Ascending aorta (tissue), 2 donors: ENCODE data around the gene NCOA3. TPM values are rescaled to one million over a fixed set of nuclear protein-coding genes. Genes with fewer than 3 reads are reported as not detected.

ENCODE experiments used
- DNase-seq, 2 donors: peaks; one replicate each; pipeline ENCODE4 v3.0.0-alpha.2; 2019; ENCODE audit warnings: low spot score in 2 of 2
- H3K27ac ChIP-seq, 2 donors: fragments of 200-600 bp; sonication (generic); one replicate each; pipeline ENCODE4 v1.5.1; 2016 to 2017; ENCODE audit warnings: mild to moderate bottlenecking in 1 of 2
- H3K27me3 ChIP-seq: fragments of 200-600 bp; sonication (generic); one replicate; pipeline ENCODE4 v1.5.1; 2017
- H3K36me3 ChIP-seq, 2 donors: fragments of 200-600 bp; sonication (generic); one replicate each; pipeline ENCODE4 v1.5.1; 2016
- H3K4me1 ChIP-seq, 2 donors: fragments of 200-600 bp; sonication (generic); one replicate each; pipeline ENCODE4 v1.5.1; 2016 to 2017; ENCODE audit warnings: mild to moderate bottlenecking in 1 of 2
- H3K4me3 ChIP-seq, 2 donors: fragments of 200-600 bp; sonication (generic); one replicate each; pipeline ENCODE4 v1.5.1; 2016 to 2017; ENCODE audit warnings: mild to moderate bottlenecking in 1 of 2
- H3K9me3 ChIP-seq, 2 donors: fragments of 200-600 bp; sonication (generic); one replicate each; pipeline ENCODE4 v1.5.1; 2016
- intact Hi-C: fragments of 100-400 bp; cut with DNase I; formaldehyde crosslinking; loops from one replicate; pipeline ENCODE4 v1.15.1; 2023
- total RNA-seq: library from RNA; depleted of rRNA; stranded (reverse); fragments of >200 nt; gene quantifications from one replicate; pipeline ENCODE4 v1.1.0, GENCODE V29; 2016
- TF ChIP-seq, protein P1 (sequence below), 3 experiments: fragments of 200-600 bp in 2 of 3; fragments of 450-650 bp in 1 of 3; sonication (generic) in 2 of 3; IDR thresholded peaks; one replicate each; pipeline ENCODE4 v1.5.1; 2016 to 2019; ENCODE audit warnings: antibody characterized with exemption in 3 of 3, mild to moderate bottlenecking in 1 of 3, moderate library complexity in 1 of 3

The NCOA3 gene
- total RNA-seq, 1 donor from 2014 or later = 26.3 TPM

DNA sequence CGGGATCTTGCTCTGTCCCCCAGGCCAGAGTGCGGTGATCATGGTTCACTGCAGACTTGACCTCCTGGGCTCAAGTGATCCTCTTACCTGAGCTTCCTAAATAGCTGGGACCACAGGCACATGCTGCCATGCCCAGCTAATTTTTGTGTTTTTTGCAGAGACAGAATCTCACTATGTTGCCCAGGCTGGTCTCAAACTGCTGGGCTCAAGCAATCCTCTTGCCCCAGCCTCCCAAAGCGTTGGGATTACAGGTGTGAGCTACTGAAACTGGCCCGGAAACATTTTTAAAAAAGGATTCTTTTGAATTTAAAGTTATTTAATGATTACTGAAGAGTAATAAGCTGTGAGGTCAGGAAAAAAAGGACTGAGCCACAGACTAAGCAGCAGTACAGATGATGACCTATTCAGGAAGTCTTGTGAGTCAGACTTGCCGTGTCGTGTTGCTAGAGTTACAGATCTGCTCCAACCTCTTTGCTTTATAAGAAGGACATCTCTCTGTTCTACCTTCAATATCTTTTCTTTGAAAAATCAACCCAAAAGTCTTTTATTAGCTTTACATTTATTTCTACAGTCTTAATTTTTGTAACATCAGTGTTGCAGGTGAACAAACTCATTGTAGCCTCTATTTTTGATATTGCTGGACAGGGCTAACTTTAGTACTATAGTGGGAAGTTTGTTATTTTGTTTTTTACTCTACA, 108.7 kb downstream of the NCOA3 start:
- no peaks in the 10 kb centered on the region for H3K9me3 ChIP-seq
- H3K27ac ChIP-seq = peak overlapping the region; percentile 41 to 55
- TF ChIP-seq, protein P1, sequence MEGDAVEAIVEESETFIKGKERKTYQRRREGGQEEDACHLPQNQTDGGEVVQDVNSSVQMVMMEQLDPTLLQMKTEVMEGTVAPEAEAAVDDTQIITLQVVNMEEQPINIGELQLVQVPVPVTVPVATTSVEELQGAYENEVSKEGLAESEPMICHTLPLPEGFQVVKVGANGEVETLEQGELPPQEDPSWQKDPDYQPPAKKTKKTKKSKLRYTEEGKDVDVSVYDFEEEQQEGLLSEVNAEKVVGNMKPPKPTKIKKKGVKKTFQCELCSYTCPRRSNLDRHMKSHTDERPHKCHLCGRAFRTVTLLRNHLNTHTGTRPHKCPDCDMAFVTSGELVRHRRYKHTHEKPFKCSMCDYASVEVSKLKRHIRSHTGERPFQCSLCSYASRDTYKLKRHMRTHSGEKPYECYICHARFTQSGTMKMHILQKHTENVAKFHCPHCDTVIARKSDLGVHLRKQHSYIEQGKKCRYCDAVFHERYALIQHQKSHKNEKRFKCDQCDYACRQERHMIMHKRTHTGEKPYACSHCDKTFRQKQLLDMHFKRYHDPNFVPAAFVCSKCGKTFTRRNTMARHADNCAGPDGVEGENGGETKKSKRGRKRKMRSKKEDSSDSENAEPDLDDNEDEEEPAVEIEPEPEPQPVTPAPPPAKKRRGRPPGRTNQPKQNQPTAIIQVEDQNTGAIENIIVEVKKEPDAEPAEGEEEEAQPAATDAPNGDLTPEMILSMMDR (IDR thresholded peaks at IDR 0.05) = no peak
- intact Hi-C loops = loop anchor here (10.0 kb wide), 1 partner anchor 106 kb away; the partner anchor contains the start of gene NCOA3
- H3K36me3 ChIP-seq = no peaks in the 10 kb centered on the region
- H3K4me1 ChIP-seq = peaks cover 3 to 11% of the 10 kb centered on the region in 2 donors
- H3K4me3 ChIP-seq = no peak overlapping the region
- DNase-seq = peak; percentile 33 to 84
- H3K27me3 ChIP-seq = no peaks in the 10 kb centered on the region

GRCh38 chr20:47610945-47611250, 109.2 kb downstream of the NCOA3 start:
- no peak overlapping the region for H3K4me3 ChIP-seq
- H3K4me1 ChIP-seq = peaks cover 3 to 11% of the 10 kb centered on the region in 2 donors
- no peaks in the 10 kb centered on the region for H3K27me3 ChIP-seq
- H3K9me3 ChIP-seq = no peaks in the 10 kb centered on the region
- H3K36me3 ChIP-seq = no peaks in the 10 kb centered on the region
- no peak for DNase-seq
- no peak overlapping the region for H3K27ac ChIP-seq
- TF ChIP-seq, protein P1 (IDR thresholded peaks at IDR 0.05) = no peak
- intact Hi-C loops = loop anchor here (10.0 kb wide), 1 partner anchor 106 kb away; the partner anchor contains the start of gene NCOA3

GRCh38 chr20:47611785-47612184, 110.1 kb downstream of the NCOA3 start:
- intact Hi-C loops = loop anchor here (10.0 kb wide), 1 partner anchor 107 kb away; the partner anchor contains the start of gene NCOA3

GRCh38 chr20:47612670-47613069, 111.0 kb downstream of the NCOA3 start:
- Histone ChIP-seq H3K4me1 (peaks cover 3 to 11% of the 10 kb centered on the region in 2 donors), H3K27ac (no peak overlapping the region), H3K9me3 (no peaks in the 10 kb centered on the region), H3K36me3 (no peaks in the 10 kb centered on the region), H3K4me3 (no peak overlapping the region), H3K27me3 (no peaks in the 10 kb centered on the region)
- TF ChIP-seq, protein P1 (IDR thresholded peaks at IDR 0.05) = no peak
- no peak for DNase-seq
- intact Hi-C loops = loop anchor here (10.0 kb wide), 1 partner anchor 108 kb away; the partner anchor contains the start of gene NCOA3

More at GRCh38 chr20:47611785-47612184, 110.1 kb downstream of the NCOA3 start:
- H3K4me1 ChIP-seq = peaks cover 3 to 11% of the 10 kb centered on the region in 2 donors
- no peak overlapping the region for H3K27ac ChIP-seq
- no peaks in the 10 kb centered on the region for H3K9me3 ChIP-seq
- no peak overlapping the region for H3K4me3 ChIP-seq
- H3K36me3 ChIP-seq = no peaks in the 10 kb centered on the region
- DNase-seq = no peak
- TF ChIP-seq, protein P1 (IDR thresholded peaks at IDR 0.05) = no peak
- H3K27me3 ChIP-seq = no peaks in the 10 kb centered on the region

DNA sequence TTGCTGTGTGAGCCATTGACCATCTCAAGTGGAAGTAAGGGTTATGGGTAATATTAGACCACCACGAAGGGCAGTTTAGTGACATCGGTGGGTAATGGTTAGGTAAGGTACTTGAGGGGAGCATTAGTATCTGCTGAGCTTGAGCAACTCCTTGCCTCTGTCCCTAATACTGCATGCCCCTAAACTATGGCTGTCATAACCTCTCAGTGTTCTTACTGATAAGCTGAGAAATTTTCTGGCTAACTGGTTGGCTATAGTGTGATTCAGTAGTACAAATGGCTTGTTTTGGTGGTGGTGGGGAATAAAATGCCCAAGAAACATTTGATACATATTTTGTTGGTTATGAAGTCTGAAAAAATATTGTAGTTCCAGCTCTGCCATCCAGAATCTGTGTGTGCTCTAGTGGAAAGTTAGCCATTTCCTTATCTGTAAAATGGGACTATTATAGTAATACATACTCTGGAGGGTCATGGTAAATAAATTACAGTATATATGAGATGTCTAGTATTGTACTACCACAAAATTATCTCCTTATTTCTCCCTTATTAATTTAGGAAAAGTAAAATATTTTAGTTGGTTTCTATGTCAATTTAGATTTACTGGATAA, 113.1 kb downstream of the NCOA3 start:
- TF ChIP-seq, protein P1 (IDR thresholded peaks at IDR 0.05) = no peak
- Histone ChIP-seq H3K4me3 (no peak overlapping the region), H3K27me3 (no peaks in the 10 kb centered on the region), H3K36me3 (no peaks in the 10 kb centered on the region), H3K4me1 (peaks cover 3 to 11% of the 10 kb centered on the region in 2 donors), H3K9me3 (no peaks in the 10 kb centered on the region), H3K27ac (no peak overlapping the region)
- no peak for DNase-seq
- intact Hi-C loops = loop anchor here (10.0 kb wide), 1 partner anchor 110 kb away; the partner anchor contains the start of gene NCOA3
